Thyroid gland (tissue), 4 donors: ENCODE data around the gene ATP9B.

Source experiments
- CTCF ChIP-seq, 6 experiments: fragments of 200-600 bp in 3 of 6; fragments of 450-650 bp in 3 of 6; sonication (generic) in 3 of 6; IDR thresholded peaks; one replicate each; pipeline ENCODE4 v1.5.1; 2016 to 2019; ENCODE audit warnings: antibody characterized with exemption in 6 of 6, mild to moderate bottlenecking in 2 of 6, inconsistent platforms in 1 of 6, moderate library complexity in 1 of 6
- POLR2A ChIP-seq, 2 donors: fragments of 450-650 bp; IDR thresholded peaks; one replicate each; pipeline ENCODE4 v1.6.1; 2017; ENCODE audit warnings: antibody characterized with exemption in 2 of 2, mild to moderate bottlenecking in 2 of 2, moderate library complexity in 1 of 2

- TF ChIP-seq CTCF (IDR thresholded peaks at IDR 0.05) (no peak), POLR2A (IDR thresholded peaks at IDR 0.05) (no peak)
These were observed 190.8 kb downstream of the ATP9B start for GRCh38 chr18:79260023-79260422.
